SK-N-MC (cell line): ENCODE measurements around the gene EVC2.

Experiments used
- EZH2 ChIP-seq: fragments of 200-600 bp; sonication (generic); IDR thresholded peaks from one replicate; pipeline ENCODE4 v1.6.1; 2017; ENCODE audit warnings: antibody characterized with exemption
- FOXP2 ChIP-seq: optimal IDR thresholded peaks from 2 replicates; pipeline ENCODE3; 2011; ENCODE audit warnings: mild to moderate bottlenecking, moderate library complexity; ENCODE audit not compliant: insufficient read depth; ENCODE audit errors: extremely low read length, control extremely low read depth
- POLR2AphosphoS5 ChIP-seq: IDR thresholded peaks from 2 replicates; pipeline ENCODE4 v1.6.1; 2012; ENCODE audit warnings: mild to moderate bottlenecking, low read depth, low read length, borderline replicate concordance

- no peak for TF ChIP-seq POLR2AphosphoS5
- TF ChIP-seq EZH2: no peak
- TF ChIP-seq FOXP2: no peak
Observed at GRCh38 chr4:5647351-5647750, 61.0 kb downstream of the EVC2 start.
